RWPE1 (cell line): ENCODE data around the gene ENDOD1.
"Not testable (repeated sequence)": the region's sequence is repeated elsewhere in the genome, so short reads cannot be mapped to it uniquely, and the experiment has no call there.

Source experiments
- CTCF ChIA-PET: fragments of 350-600 bp; sonication (Branson Sonifier 250); formaldehyde crosslinking; extraction: SDS; loops from one replicate; lab custom pipeline; 2021; lab: Yijun Ruan, JAX
- POLR2A ChIA-PET: fragments of 400-600 bp; formaldehyde crosslinking; extraction: SDS; loops from one replicate; lab custom pipeline; 2020; ENCODE audit warnings: antibody characterized with exemption; ENCODE audit not compliant: low non-redundant PET; lab: Yijun Ruan, JAX
- DNase-seq: peaks from one replicate; pipeline ENCODE4 v3.0.0; 2012; ENCODE audit warnings: low spot score
- H3K27ac ChIP-seq: fragments of 450-650 bp; 2 replicates; pipeline ENCODE4 v1.5.1; 2017
- TF ChIP-seq, protein P1 (sequence below): fragments of 450-650 bp; conservative IDR thresholded peaks from 2 replicates; pipeline ENCODE4 v1.5.1; 2017; ENCODE audit warnings: low read depth, mild to moderate bottlenecking

ENDOD1 gene

DNA sequence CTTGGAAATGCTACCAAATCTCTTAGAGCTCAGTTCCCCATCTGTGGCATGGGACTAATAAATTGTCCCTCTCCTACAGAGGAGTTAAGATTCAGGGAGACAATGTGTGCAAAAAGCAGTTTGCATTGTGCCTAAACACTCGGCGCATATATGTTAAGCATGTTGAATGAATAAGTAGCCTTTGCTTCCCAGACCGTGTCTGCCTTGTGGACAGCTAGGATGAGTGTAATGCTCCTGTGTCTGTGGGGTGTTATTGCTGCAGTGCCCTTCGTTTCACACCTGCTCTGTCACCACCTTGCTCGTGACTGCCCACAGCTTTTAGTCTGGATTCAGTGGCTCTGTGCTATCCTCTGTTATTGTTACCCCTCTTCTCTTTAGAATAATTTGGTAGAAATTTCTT lies 14.1 kb downstream of the ENDOD1 start:
- TF ChIP-seq, protein P1, sequence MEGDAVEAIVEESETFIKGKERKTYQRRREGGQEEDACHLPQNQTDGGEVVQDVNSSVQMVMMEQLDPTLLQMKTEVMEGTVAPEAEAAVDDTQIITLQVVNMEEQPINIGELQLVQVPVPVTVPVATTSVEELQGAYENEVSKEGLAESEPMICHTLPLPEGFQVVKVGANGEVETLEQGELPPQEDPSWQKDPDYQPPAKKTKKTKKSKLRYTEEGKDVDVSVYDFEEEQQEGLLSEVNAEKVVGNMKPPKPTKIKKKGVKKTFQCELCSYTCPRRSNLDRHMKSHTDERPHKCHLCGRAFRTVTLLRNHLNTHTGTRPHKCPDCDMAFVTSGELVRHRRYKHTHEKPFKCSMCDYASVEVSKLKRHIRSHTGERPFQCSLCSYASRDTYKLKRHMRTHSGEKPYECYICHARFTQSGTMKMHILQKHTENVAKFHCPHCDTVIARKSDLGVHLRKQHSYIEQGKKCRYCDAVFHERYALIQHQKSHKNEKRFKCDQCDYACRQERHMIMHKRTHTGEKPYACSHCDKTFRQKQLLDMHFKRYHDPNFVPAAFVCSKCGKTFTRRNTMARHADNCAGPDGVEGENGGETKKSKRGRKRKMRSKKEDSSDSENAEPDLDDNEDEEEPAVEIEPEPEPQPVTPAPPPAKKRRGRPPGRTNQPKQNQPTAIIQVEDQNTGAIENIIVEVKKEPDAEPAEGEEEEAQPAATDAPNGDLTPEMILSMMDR = no peak
- no peak for DNase-seq
- ChIA-PET CTCF (interaction anchor here (0.7 to 0.8 kb wide), 2 partner anchors 14 to 480 kb away, joined by 3 read pairs; no protein-coding TSS in a partner anchor), POLR2A (no interaction called here)
- H3K27ac ChIP-seq = no peak overlapping the region

DNA sequence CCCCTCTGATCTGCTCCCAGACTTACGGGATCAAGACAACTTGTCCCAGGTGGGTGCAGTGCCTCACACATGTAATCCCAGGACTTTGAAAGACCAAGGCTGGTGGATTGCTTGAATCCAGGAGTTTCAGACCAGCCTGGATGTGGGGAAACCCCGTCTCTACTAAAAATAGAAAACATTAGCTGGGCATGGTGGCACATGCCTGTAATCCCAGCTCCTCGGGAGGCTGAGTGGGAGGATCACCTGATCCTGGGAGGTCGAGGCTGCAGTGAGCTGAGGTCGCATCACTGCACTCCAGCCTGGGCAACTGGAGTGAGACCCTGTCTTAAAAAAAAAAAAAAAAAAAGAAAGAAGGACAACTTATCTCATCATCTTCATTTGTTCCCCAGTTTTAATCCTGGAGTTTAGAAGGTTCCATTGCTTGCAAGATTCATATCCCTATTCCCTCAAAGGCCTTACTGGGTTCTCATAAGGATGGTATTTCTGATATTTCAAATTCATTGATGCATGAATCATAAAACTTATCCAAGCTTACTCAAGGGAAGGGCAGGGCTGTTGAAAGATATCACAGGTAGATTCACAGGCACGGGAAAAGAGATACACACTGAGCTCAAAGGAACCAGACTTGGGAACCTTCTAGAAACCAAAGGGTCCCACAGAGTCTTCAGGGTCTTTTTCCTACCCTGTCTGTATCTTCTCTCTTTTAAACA lies 14.6 kb downstream of the ENDOD1 start:
- H3K27ac ChIP-seq = no peak overlapping the region
- DNase-seq = no peak
- POLR2A ChIA-PET = no interaction called here
- CTCF ChIA-PET = interaction anchor here (0.7 to 0.8 kb wide), 2 partner anchors 28 to 481 kb away, joined by 3 to 4 read pairs; no protein-coding TSS in a partner anchor
- TF ChIP-seq, protein P1 = no peak

DNA sequence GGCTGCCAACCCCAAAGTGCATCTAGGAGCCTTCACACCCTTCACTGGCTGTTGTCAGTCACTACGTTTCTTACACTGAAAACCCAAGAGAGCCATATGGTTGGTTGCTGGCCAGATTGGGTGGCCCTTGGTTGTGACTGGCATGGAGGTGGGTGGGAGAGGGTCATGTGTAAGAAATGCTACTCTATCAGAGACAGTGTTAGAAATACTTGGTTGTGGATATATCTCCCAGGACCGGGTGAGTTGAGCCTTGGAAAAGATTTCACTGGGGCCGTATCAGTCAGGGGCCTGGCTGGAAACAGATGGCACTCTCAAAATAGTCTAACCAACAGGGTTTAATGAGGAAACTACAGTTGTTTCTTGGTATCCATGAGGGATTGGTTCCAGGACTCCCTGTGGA lies 15.2 kb downstream of the ENDOD1 start:
- CTCF ChIA-PET = interaction anchor here (0.7 kb wide), 1 partner anchor 28 kb away, joined by 4 read pairs; no protein-coding TSS in a partner anchor
- H3K27ac ChIP-seq = no peak overlapping the region
- DNase-seq = no peak
- POLR2A ChIA-PET = no interaction called here
- TF ChIP-seq, protein P1 = no peak

DNA sequence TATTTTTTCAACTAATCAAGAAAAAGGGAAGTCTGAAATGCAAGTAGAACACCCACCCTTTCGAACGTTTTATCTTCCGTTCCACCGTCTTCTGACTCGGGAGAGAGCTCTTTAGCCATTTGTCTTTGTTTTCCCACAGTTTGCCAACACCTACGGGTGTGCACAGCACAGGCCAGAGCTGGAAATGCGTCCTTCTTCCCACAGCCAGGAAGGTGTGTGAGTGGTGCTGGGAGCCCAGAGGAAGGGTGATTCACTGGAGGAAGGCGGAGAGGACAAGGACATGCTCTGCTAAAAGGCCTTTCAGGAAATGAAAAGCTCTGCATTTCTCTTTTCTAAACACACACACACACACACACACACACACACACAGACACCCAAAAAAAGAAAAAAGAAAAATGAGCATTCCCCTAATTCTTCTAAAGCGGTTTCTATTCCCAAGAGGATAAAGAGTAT lies 18.5 kb downstream of the ENDOD1 start:
- H3K27ac ChIP-seq = peak overlapping the region; percentile 89
- TF ChIP-seq, protein P1 = no peak
- POLR2A ChIA-PET = interaction anchor here (0.9 to 1.0 kb wide), 3 partner anchors 18 to 41 kb away, joined by 3 to 7 read pairs (median 3); partner anchors contain the start of gene ENDOD1
- DNase-seq = peak; percentile 76
- CTCF ChIA-PET = interaction anchor here (0.7 to 0.9 kb wide), 2 partner anchors 14 to 38 kb away, joined by 3 read pairs; no protein-coding TSS in a partner anchor

DNA sequence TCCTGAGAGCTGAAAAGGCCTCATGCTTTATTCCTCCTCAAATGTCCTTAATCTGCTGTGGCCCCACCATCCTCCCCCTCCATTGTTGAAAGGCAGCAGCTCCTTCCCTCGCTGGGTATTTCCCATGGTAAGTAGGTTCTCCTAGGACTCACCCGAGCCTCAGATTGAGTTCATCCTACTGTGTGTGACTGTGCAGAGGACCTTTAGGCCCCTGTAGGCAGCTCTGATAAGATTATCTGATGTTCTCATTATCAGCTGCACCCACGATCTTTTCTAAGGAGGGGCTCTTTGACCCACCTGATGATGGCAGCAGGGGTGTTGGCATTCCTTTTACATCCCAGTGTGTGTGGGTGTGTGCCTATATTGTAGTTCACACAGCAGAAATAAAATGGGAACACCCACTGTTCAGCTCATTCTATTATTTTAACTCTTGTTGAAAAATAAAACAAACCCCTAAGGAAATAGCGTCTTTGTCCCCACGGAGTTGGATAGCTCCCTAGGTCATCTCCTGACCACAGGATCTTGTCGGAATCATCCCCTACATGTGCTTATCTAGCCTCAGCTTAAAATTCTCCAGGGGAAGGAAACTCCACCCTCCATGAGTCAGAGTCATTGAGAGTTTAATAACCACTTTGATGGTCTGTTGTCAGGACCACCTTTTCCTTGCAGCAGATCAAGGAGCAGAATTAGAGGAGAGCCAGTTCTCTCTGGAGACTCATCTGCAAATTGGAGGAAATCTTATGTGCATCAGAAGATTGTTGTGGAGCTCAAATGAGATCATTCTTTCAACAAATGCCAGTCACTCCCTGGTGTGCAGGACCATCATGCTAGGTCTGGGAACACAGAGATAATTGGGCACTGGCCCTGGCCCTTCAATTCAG lies 19.3 kb downstream of the ENDOD1 start:
- ChIA-PET POLR2A (interaction anchor here (0.9 to 1.0 kb wide), 2 partner anchors 19 to 42 kb away, joined by 3 to 7 read pairs; partner anchors contain the start of gene ENDOD1), CTCF (interaction anchor here (0.6 to 0.9 kb wide), 3 partner anchors 15 to 1202 kb away, joined by 3 read pairs; no protein-coding TSS in a partner anchor)
- H3K27ac ChIP-seq = peak overlapping the region; percentile 89
- DNase-seq = no peak
- TF ChIP-seq, protein P1 = no peak

DNA sequence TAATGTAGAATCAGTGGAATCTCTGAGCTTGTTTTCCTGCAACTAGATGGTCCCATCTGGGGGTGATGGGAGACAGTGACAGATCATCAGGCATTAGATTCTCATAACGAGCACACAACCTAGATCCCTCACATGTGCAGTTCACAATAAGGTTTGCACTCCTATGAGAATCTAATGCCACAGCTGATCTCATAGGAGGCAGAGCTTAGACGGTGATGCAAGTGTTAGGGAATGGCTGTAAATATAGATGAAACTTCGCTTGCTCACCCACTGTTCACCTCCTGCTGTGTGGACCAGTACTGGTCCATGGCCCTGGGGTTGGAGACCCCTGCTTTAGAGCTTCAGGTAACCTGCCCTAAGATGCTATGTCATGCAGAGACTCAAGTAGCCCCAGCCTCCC lies 21.8 kb downstream of the ENDOD1 start:
- H3K27ac ChIP-seq, POLR2A ChIA-PET, DNase-seq: not testable (repeated sequence)
- CTCF ChIA-PET = interaction anchor here (1.0 kb wide), 1 partner anchor 39 kb away, joined by 9 read pairs; no protein-coding TSS in a partner anchor
